GM19043 (cell line): Measurements from ENCODE around the gene ZFP1.

Experiments
- ATAC-seq: cut with Tn5 transposase; IDR thresholded peaks from one replicate; pipeline ENCODE4 v1.9.1; 2021; ENCODE audit warnings: low read depth; ENCODE audit not compliant: unreplicated experiment

Gene ZFP1

DNA sequence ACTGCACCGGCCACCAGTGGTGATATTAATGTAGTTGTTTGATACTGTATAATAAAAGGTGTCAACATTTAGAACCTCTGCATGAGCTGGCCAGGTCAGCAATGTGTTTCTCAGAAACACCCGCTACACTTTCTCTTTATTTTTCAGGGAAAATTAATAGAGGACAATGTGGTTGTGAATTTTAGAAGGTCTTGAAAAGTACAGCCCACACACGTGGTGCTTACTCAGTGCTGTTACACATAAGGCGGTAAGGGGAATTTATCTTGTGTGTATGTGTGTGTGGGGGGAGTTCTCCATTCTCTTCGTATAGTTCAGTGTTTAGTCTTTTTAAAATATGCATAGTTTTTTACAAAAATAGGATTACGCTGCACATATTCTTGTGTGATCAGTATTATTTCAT is 4.4 kb upstream of the ZFP1 start:
- ATAC-seq = no peak

DNA sequence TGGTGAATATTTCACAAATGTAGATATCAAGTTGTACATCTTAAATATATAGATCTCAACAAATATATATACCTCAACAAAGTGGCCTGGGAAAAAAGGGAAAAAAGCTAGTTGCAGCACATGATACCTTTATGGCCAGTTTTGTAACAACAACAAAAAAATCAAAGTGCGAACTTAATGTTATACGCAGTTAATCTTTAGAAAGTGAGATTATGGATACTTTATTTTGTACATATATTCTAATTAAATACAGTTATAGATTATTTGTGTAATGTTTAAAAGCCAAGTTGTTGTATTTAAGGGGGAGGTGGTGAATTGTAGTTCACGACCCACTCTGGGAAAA is 385 bp upstream of the ZFP1 start:
- no peak for ATAC-seq

DNA sequence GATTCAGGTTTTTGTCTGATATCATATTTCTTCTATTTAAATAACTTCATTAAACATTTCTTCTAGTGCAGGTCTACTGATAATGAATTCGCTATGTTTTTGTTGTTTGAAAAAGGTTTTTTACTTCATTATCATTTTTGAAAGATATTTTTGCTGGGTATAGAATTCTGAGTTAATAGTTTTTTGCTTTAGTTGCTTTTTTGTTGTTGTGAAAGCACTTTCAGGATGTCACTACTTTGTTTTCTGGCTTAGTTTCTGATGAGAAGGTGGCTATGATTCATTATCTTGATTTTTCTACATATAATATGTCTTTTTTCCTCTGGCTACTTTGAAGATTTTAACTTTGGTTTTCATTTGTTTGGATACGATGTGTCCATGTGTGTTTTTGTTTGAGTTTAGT is 3.5 kb downstream of the ZFP1 start:
- ATAC-seq = no peak

- ATAC-seq = no peak
Measured at GRCh38 chr16:75152635-75153034, 4.3 kb downstream of the ZFP1 start.

- no peak for ATAC-seq
Measured at GRCh38 chr16:75160386-75160785, 12.1 kb downstream of the ZFP1 start.

GRCh38 chr16:75169899-75170405 is 21.6 kb downstream of the ZFP1 start:
- ATAC-seq = no peak

DNA sequence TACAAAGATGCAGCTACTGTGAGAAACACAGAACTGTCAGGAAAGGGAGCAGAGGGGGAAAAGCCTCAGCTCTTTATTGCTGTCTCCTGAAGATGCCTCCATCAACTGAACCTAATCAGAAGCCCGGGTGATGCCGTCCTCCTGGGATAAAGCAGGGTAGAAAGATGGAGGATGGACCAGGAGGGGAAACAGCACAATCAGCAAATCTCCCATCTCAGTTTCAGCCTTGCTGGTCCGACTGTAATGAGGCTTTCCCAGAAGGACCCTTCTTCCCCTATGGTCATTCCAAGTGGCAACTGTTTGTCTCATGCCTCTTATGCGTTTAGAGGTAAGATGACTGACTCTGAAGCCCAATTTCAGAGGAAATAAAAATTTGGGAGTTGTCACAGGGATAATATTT is 24.3 kb downstream of the ZFP1 start:
- no peak for ATAC-seq

- ATAC-seq = no peak
Measured at GRCh38 chr16:75175074-75175473, 26.8 kb downstream of the ZFP1 start.

GRCh38 chr16:75176926-75177325 is 28.6 kb downstream of the ZFP1 start:
- no peak for ATAC-seq

- ATAC-seq = no peak
Measured at GRCh38 chr16:75179208-75179607, 30.9 kb downstream of the ZFP1 start.

- no peak for ATAC-seq
Measured at GRCh38 chr16:75181630-75182029, 33.3 kb downstream of the ZFP1 start.

DNA sequence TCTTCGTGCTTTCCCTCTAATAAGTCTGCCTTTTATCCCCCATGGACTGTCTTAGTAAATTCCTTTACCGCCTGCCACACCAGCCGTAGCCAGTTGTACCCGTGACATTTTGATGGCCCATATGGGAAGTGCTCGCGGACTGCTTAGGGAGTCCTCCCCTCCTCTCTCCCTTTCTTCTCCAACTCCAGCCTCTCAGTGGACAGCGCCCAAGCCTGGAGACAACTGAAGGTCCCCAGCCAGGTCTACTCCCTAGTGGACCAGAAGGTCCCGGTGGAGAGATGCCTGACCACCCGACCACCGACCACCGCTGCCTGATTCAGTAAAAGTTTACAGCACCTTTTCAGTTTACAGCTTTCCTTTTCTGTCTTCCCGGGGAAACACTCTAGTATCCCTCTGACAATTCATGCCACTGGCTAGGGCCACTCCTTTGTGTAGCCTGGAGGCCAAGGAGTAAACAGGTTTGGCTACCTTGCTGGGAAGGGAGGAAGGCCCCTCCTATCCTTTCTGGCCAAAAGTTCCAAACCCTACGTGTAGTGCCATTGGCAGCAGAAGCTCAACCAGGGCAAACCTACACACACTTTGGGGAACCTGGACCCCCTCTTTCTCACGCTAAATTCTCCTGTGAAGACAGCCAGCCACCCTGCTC is 40.6 kb downstream of the ZFP1 start:
- ATAC-seq = no peak

GRCh38 chr16:75189638-75190245 is 41.4 kb downstream of the ZFP1 start:
- ATAC-seq = no peak

GRCh38 chr16:75192606-75193264 is 44.4 kb downstream of the ZFP1 start:
- no peak for ATAC-seq

- no peak for ATAC-seq
Measured at GRCh38 chr16:75193265-75193650, 44.9 kb downstream of the ZFP1 start.

GRCh38 chr16:75193730-75194444 is 45.6 kb downstream of the ZFP1 start:
- no peak for ATAC-seq

GRCh38 chr16:75195811-75196790 is 47.8 kb downstream of the ZFP1 start:
- ATAC-seq = no peak

DNA sequence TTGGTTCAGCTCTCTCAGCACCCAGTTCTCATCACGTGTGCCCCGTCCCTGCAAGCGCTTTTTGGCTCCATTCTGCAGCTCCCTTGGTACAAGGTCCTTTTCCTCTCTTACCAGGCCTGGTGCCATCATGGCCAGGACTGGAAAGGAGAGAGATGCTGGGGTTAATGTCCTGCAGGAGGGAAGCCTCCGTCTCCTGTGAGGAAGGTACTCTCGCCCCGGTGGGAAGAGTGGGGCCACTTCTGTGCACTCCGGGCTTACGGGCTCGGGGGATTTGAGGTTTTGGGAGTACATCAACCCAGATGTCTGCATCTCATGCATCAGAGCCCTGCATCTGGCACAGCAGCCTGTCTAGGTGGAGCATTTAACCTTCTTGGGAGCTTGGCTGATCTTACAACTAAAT is 48.5 kb downstream of the ZFP1 start:
- ATAC-seq = no peak

DNA sequence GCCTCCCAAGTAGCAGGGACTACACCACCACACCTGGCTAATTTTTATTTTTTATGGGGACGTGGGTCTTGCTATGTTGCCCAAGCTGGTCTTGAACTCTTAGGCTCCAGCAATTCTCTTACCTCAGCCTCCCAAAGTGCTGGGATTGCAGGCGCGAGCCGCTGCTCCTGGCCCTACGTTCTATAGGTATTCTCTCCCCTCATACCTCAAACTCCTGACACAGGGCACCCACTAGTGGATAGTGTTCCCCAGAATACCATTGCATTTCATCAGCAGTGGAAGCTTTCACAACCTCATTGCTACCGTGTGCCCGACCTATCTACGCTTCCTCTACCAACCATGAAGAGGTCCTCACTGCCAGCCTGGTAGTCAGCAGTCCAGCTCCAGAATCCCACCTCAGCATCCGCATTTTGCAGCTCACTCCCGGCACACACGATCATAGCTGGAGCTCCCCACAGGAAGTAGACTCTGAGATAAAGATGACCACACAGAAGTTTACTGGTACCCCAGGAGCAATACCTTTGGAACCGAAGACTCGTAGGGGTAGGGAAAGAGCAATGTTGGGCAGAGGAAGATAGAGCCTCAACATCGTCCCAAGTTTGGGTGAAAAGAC is 49.3 kb downstream of the ZFP1 start:
- ATAC-seq = no peak

DNA sequence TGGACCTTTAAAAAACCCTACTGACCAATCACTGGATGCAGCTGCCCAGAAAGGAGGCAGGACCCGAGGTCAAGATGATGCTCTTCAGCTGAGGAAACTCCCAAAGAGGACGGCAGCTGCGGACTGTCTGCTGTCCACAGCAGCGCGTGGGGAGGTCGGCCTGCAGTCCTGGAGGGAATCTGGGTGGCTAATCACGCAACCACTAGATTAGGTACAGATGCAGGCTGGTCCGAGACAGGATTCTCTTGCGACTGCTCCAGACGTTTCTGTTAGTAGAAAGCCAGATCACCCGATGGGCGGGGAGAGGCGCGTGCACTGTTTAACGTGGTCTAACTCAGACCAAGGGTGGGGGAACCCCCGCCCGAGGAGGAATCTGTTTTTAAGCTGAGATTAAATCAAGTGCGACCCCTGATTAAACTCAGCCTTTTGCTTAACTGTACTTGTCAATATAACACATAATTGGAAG is 49.8 kb downstream of the ZFP1 start:
- ATAC-seq = no peak
